Aorta (tissue), 5 donors: ENCODE data around the gene PAQR4. TPM values are rescaled to one million over a fixed set of nuclear protein-coding genes. Genes with fewer than 3 reads are reported as not detected.

Experiments
- ATAC-seq: fragments of 200-7000 bp; cut with Tn5 transposase; one replicate; pipeline ENCODE4 v1.9.1; 2022; ENCODE audit warnings: moderate library complexity; ENCODE audit not compliant: low FRiP score
- DNase-seq, 2 donors: peaks; one replicate each; pipeline ENCODE4 v3.0.0-alpha.2; 2020
- H3K27ac ChIP-seq, 2 donors: one replicate each; pipeline ENCODE4 v1.5.1; 2013; ENCODE audit warnings: low read length in 2 of 2, mild to moderate bottlenecking in 2 of 2, moderate library complexity in 2 of 2, control low read depth in 1 of 2, inconsistent platforms in 1 of 2, low read depth in 1 of 2
- H3K27me3 ChIP-seq, 2 donors: one replicate each; pipeline ENCODE4 v1.6.1; 2013; ENCODE audit warnings: control low read depth in 1 of 2, low read length in 1 of 2, mild to moderate bottlenecking in 1 of 2, moderate library complexity in 1 of 2; ENCODE audit not compliant: insufficient read depth in 2 of 2, control insufficient read depth in 1 of 2
- H3K36me3 ChIP-seq, 2 donors: one replicate each; pipeline ENCODE4 v1.6.1; 2013; ENCODE audit warnings: control low read depth in 1 of 2, low read length in 1 of 2, mild to moderate bottlenecking in 1 of 2; ENCODE audit not compliant: insufficient read depth in 2 of 2, control insufficient read depth in 1 of 2
- H3K4me1 ChIP-seq, 2 donors: one replicate each; pipeline ENCODE4 v1.6.1; 2013; ENCODE audit warnings: low read length in 2 of 2, control low read depth in 1 of 2, mild to moderate bottlenecking in 1 of 2, moderate library complexity in 1 of 2; ENCODE audit not compliant: insufficient read depth in 2 of 2, control insufficient read depth in 1 of 2
- H3K4me3 ChIP-seq, 2 donors: one replicate each; pipeline ENCODE4 v1.5.1; 2013; ENCODE audit warnings: low read length in 2 of 2, control low read depth in 1 of 2, mild to moderate bottlenecking in 1 of 2
- H3K9me3 ChIP-seq: one replicate; pipeline ENCODE4 v1.6.1; 2013; ENCODE audit warnings: mild to moderate bottlenecking, low read length; ENCODE audit not compliant: control insufficient read depth
- WGBS, 2 donors: extraction: QIAGEN DNeasy Blood & Tissue Kit; methylation state at CpG; one replicate each; pipeline ENCODE4 v1.1.7; 2013; 5-methylcytosine and 5-hydroxymethylcytosine counted together
- intact Hi-C, 2 donors: fragments of 100-400 bp; cut with DNase I; formaldehyde crosslinking; loops; one replicate each; pipeline versions ENCODE4 v1.14.2 to v1.15.0; 2022
- polyA plus RNA-seq, 2 donors: library from polyadenylated mRNA; stranded (reverse); fragments of 200-250 nt; gene quantifications; one replicate each; pipeline ENCODE4 v1.2.3, GENCODE V29; 2013
- total RNA-seq, 2 donors: library from RNA; stranded (reverse); fragmentation: NEBNext Ultra II Directional; extraction: Animal tissue kit (Norgen Biotek cat#: 25700); gene quantifications; one replicate each; pipeline ENCODE4 v1.2.1, GENCODE V29; 2021
- donor health status: healthy with polysubstance abuse.
- donor health status: Bipolar disorder and iron deficiency.
- donor health status: DM: no; HTN: no; CAD: no.
- donor health status: DM: no; HTN: no; CAD: no.
- donor health status: DM: yes; HTN: yes; CAD: no.

PAQR4 gene
- total and polyA plus RNA-seq, 4 donors: 1.5 to 5.7 (median 3.3) TPM

- ATAC-seq: no peak
- no peak for DNase-seq
- intact Hi-C loops: no loop called here
- Histone ChIP-seq H3K27me3 (no peaks in the 10 kb centered on the region), H3K9me3 (no peaks in the 10 kb centered on the region), H3K4me1 (no peaks in the 10 kb centered on the region), H3K36me3 (no peaks in the 10 kb centered on the region), H3K4me3 (no peak overlapping the region), H3K27ac (no peak overlapping the region)
- WGBS, 2 donors: 5 to 14% methylated on average over 19 of the region's 19 CpGs
Observed at GRCh38 chr16:3012246-3012645, 43.1 kb downstream of the PAQR4 start.

GRCh38 chr16:3012828-3013420 is 43.8 kb downstream of the PAQR4 start, which contains the start of gene CLDN9:
TSS of gene CLDN9 (plus strand) at chr16:3012923. CDS start at chr16:3013363, 440 bp downstream.
- intact Hi-C loops: no loop called here
- Histone ChIP-seq H3K27me3 (no peaks in the 10 kb centered on the region), H3K9me3 (no peaks in the 10 kb centered on the region), H3K4me1 (no peaks in the 10 kb centered on the region), H3K27ac (no peak within 1 kb of the TSS), H3K4me3 (no peak within 1 kb of the TSS), H3K36me3 (no peaks in the 10 kb centered on the region)
- DNase-seq: no peak
- 47 to 54% methylated on average over 27 of the region's 27 CpGs for WGBS, 2 donors
- no peak for ATAC-seq

- Histone ChIP-seq H3K36me3 (no peaks in the 10 kb centered on the region), H3K4me1 (no peaks in the 10 kb centered on the region), H3K27me3 (no peaks in the 10 kb centered on the region), H3K9me3 (no peaks in the 10 kb centered on the region), H3K4me3 (no peak overlapping the region), H3K27ac (no peak overlapping the region)
- 51 to 61% methylated on average over 27 of the region's 27 CpGs for WGBS, 2 donors
- DNase-seq (no peak), ATAC-seq (no peak)
- intact Hi-C loops: no loop called here
Observed at GRCh38 chr16:3013491-3013951, 44.4 kb downstream of the PAQR4 start.

GRCh38 chr16:3013998-3014690 is 45.0 kb downstream of the PAQR4 start:
- Histone ChIP-seq H3K4me3 (no peak overlapping the region), H3K9me3 (no peaks in the 10 kb centered on the region), H3K27me3 (no peaks in the 10 kb centered on the region), H3K36me3 (no peaks in the 10 kb centered on the region), H3K27ac (no peak overlapping the region), H3K4me1 (no peaks in the 10 kb centered on the region)
- DNase-seq (no peak), ATAC-seq (no peak)
- WGBS, 2 donors: 61 to 68% methylated on average over 12 of the region's 12 CpGs
- intact Hi-C loops: no loop called here

GRCh38 chr16:3014971-3015370 is 45.8 kb downstream of the PAQR4 start:
- DNase-seq: no peak
- no peaks in the 10 kb centered on the region for H3K27me3 ChIP-seq

GRCh38 chr16:3015865-3016521 is 46.8 kb downstream of the PAQR4 start:
- Histone ChIP-seq H3K9me3 (no peaks in the 10 kb centered on the region), H3K27ac (no peak overlapping the region), H3K4me1 (no peaks in the 10 kb centered on the region), H3K36me3 (no peaks in the 10 kb centered on the region), H3K27me3 (peaks cover 0 to 2% of the 10 kb centered on the region in 2 donors), H3K4me3 (no peak overlapping the region)
- ATAC-seq: no peak
- intact Hi-C loops: no loop called here
- 86 to 90% methylated on average over 13 of the region's 13 CpGs for WGBS, 2 donors
- no peak for DNase-seq

More at GRCh38 chr16:3014971-3015370, 45.8 kb downstream of the PAQR4 start:
- H3K4me3 ChIP-seq: no peak overlapping the region
- no peak for ATAC-seq
- H3K4me1 ChIP-seq: no peaks in the 10 kb centered on the region
- intact Hi-C loops: no loop called here
- no peaks in the 10 kb centered on the region for H3K9me3 ChIP-seq
- WGBS, 2 donors: 85 to 90% methylated on average over 6 of the region's 6 CpGs
- no peaks in the 10 kb centered on the region for H3K36me3 ChIP-seq
- no peak overlapping the region for H3K27ac ChIP-seq

- Histone ChIP-seq H3K4me3 (no peak overlapping the region), H3K4me1 (no peaks in the 10 kb centered on the region), H3K27me3 (peaks cover 0 to 2% of the 10 kb centered on the region in 2 donors), H3K9me3 (no peaks in the 10 kb centered on the region), H3K36me3 (no peaks in the 10 kb centered on the region), H3K27ac (no peak overlapping the region)
- 78% methylated on average over 20 of the region's 20 CpGs for WGBS, 2 donors
- DNase-seq (no peak), ATAC-seq (no peak)
- intact Hi-C loops: no loop called here
Observed at GRCh38 chr16:3017344-3017743, 48.2 kb downstream of the PAQR4 start.

- intact Hi-C loops: no loop called here
- DNase-seq (no peak), ATAC-seq (no peak)
- Histone ChIP-seq H3K36me3 (no peaks in the 10 kb centered on the region), H3K4me1 (no peaks in the 10 kb centered on the region), H3K27ac (no peak within 1 kb of the TSS), H3K27me3 (peaks cover 0 to 2% of the 10 kb centered on the region in 2 donors), H3K4me3 (no peak within 1 kb of the TSS), H3K9me3 (no peaks in the 10 kb centered on the region)
- 9 to 11% methylated on average over 45 to 52 of the region's 52 CpGs for WGBS, 2 donors
Observed at GRCh38 chr16:3017794-3018506, 48.8 kb downstream of the PAQR4 start, which contains the start of gene CLDN6. TSS of gene CLDN6 (minus strand) at chr16:3018183. CDS start at chr16:3016021, 2,162 bp downstream.
